Measurements from ENCODE around the gene NTRK1.

DNA sequence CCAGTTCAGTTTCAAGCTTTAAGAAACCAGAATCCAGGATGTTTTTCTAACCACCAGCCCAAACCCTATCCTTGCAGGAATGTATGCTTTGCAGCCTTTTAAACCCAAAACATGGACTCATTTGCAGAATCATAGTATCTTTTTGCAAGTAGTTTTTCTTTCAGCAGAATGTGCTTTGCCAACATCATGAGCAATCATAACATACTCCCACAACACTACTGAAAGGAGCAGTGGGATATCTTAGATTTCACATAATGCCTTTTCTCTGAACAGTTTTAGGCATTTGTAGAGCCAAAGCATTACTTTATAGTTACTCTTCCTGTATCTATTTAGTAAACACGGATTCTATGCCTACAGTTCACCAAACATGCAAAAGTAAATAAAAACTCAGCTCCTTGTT lies 34.0 kb upstream of the NTRK1 start:
- no peak for TF ChIP-seq CTCF (IDR thresholded peaks at IDR 0.05)
- no peak for TF ChIP-seq POLR2A (IDR thresholded peaks at IDR 0.05)
- no peak for TF ChIP-seq EP300 (IDR thresholded peaks at IDR 0.05)

All from stomach (tissue), 4 donors.